Loucy (cell line): ENCODE results near the gene FARSB.

Experiments
- EZH2phosphoT487 ChIP-seq: fragments of 200-600 bp; IDR thresholded peaks from 2 replicates; pipeline ENCODE4 v1.6.1; 2018; ENCODE audit warnings: antibody characterized with exemption, mild to moderate bottlenecking, moderate library complexity, borderline replicate concordance
- TF ChIP-seq, protein P1 (sequence below): fragments of 200-600 bp; sonication (generic); conservative IDR thresholded peaks from 2 replicates; pipeline ENCODE4 v1.5.1; 2014; ENCODE audit warnings: mild to moderate bottlenecking, antibody characterized with exemption, low read length

GRCh38 chr2:222637067-222637466 lies 18.8 kb downstream of the FARSB start:
- TF ChIP-seq, protein P1, sequence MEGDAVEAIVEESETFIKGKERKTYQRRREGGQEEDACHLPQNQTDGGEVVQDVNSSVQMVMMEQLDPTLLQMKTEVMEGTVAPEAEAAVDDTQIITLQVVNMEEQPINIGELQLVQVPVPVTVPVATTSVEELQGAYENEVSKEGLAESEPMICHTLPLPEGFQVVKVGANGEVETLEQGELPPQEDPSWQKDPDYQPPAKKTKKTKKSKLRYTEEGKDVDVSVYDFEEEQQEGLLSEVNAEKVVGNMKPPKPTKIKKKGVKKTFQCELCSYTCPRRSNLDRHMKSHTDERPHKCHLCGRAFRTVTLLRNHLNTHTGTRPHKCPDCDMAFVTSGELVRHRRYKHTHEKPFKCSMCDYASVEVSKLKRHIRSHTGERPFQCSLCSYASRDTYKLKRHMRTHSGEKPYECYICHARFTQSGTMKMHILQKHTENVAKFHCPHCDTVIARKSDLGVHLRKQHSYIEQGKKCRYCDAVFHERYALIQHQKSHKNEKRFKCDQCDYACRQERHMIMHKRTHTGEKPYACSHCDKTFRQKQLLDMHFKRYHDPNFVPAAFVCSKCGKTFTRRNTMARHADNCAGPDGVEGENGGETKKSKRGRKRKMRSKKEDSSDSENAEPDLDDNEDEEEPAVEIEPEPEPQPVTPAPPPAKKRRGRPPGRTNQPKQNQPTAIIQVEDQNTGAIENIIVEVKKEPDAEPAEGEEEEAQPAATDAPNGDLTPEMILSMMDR = no peak
- no peak for TF ChIP-seq EZH2phosphoT487
